Stimulated activated CD8-positive, alpha-beta memory T cell treated with anti-CD3 and anti-CD28 coated beads, Interleukin-15, amount 100 ng/mL, for 24 hours (primary cell): ENCODE data around the gene MCM10.
A peak's percentile ranks its signal among the peaks of the same experiment; 100 is the strongest.
"Not testable (repeated sequence)": the region's sequence is repeated elsewhere in the genome, so short reads cannot be mapped to it uniquely, and the experiment has no call there.

Source experiments
- DNase-seq: peaks from one replicate; pipeline ENCODE4 v3.0.0-alpha.2; 2020; ENCODE audit warnings: low read depth

MCM10 gene

DNA sequence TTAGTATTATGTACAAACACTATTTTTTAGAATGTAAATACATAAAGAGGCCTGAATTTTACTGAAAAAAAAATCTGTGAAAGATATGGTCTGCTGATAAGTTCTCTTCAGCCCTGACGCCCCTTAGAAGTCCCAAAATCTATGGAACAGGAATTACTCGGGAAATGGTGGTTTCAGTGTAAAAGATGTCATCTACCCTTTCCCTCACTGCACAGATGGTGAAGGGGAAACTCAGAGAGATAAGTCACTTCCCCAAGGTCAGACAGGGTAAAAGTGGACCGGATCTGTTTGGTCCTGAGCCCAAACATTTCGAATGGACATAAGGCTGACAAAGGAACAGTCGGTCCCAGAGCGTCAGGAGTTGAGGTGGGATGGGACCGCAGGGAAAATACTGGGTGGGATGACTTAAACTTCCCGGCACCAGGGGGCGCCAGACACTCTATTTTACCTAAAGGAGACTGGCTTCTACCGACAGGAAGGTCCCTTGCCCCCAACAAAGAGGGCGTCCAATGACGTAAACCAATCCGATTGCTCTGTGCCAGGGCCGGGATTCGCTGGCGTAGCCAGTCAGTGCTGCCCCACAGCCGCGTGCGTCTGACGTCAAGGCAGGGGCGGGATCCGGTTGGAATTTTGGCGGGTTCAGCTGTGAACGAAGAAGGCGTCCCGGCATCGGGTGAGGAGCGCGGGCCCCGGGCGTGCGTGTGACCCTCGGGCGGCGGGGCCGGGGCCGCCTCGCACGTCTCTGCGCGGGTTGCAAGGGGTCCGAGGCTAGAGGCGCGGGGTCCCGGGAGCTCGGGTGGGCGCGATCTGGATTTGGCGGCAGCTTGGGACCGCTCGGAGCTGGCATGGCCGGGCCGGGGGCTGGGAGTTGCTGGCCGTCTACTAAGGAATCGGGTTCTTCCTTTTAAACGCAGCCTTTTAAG is at the start of gene MCM10:
Gene MCM10, plus strand, starts transcription at position 625 of the 923 bp plus-strand sequence. CDS start 2,645 bp downstream, outside the sequence.
- DNase-seq, result peak; percentile 91

GRCh38 chr10:13113544-13113943 is 47.8 kb upstream of the MCM10 start:
- no peak for DNase-seq

DNA sequence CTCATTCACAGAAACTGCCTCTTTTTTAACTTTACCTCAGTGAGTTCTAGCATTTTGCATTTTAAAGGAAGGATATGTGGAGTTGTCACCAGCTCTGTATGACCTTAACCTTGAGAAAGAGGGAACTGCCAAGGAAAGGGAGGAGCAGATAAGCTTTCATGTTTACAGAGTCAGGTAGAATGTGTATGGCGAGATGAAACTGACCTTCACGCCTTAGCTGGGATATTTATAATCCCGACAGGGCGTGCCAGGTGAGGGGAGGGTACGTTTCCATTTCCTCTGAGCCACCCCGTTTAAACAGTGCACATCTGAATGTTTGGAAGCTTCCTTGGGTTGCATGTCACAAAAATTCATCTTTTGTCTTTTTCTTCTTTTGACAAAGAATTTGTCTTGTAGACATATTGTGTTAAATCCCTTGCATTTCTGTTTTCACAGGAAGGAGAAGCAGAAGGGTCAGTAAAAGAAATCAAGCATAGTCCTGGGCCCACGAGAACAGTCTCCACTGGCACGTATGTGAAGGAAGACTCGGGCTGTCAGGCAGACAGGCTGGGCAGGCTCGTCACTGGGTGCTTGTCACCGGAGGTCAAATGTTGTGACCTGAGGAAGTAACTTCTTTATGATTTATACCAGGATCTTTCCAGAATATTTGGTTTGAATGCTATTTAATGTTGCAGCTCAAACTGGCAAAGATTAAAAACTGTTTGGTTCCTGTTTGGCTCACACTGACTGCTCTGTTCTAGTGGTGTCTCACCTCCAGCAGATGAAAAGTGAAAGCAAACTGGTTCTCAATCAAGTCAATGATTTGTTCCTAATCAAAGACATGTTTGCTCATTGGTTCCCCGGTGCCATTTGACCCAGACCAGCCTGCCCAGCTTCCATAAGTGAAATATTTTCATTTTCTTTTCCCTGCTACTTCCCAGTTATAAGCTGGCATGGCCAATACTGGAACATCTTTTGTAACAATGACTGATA is 45.2 kb upstream of the MCM10 start:
- DNase-seq, result no peak

GRCh38 chr10:13117841-13118783 is 43.2 kb upstream of the MCM10 start:
- no peak for DNase-seq

DNA sequence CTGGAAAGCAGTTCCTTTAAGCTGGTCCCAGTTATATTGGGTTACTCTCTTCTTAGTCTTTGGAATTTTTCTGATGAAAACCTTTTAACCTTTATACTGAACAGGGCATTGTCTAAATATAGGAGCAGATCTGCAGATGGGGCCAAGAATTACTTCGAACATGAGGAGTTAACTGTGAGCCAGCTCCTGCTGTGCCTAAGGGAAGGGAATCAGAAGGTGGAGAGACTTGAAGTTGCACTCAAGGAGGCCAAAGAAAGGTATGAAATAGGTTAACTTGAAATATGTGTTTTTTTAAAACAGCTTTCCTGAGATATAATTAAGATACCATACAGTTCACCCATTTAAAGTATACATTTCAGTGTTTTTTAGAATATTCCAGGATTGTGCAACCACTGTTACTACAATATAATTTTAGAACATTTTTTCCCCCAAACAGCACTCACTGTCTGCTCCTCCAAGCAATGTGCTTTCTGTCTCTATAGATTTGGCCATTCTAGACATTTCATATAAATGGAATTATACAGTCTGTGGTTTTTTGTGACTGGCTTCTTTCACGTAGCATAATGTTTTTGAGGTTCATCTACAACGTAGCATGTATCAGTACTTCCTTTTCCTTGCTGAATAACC is 42.5 kb upstream of the MCM10 start:
- no peak for DNase-seq

DNA sequence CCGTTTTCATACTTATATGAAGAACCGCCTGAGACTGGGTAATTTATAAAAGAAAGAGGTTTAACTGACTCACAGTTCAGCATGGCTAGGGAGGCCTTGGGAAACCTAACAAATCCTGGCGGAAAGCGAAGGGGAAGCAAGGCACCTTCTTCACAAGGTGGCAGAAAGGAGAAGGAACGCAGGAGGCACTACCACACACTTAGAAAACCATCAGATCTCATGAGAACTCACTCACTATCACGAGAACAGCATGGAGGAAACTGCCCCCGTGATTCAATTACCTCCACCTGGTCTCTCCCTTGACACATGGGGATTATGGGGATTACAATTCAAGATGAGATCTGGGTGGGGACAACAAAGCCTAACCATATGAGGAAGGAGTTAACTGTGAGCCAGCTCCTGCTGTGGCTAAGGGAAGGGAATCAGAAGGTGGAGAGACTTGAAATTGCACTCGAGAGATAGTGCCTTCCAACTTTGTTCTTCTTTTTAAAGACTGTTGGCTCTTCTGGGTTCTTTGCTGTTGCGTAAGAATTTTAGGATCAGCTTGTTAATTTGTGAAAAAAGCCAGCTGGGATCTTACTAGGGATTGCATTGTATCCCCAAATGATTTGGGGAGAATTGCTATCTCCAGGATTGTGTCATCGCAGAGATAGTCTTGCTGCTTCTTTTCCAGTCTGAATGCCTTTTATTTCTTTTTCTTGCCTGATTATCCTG is 40.4 kb upstream of the MCM10 start:
- no peak for DNase-seq

DNA sequence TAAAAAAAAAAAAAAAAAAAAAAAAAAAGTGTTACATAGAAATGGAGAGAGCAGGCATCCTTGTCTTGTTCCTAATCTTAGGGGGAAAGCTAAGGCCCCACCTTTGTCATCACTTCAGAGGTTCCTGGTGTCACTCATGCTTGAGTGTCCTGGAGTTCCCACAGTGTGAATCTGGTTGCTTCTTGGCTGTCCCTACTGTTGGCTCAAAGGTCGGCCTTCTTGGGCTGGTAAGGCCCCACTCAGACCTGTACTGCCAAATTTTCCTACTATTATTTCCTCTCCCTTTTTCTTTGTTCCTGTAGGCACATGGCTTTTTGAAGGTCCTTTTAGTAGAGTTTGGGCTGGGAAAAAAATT is 39.9 kb upstream of the MCM10 start:
- no peak for DNase-seq

- no peak for DNase-seq
Observed at GRCh38 chr10:13136651-13137050, 24.7 kb upstream of the MCM10 start.

- no peak for DNase-seq
Observed at GRCh38 chr10:13139150-13139549, 22.2 kb upstream of the MCM10 start.

DNA sequence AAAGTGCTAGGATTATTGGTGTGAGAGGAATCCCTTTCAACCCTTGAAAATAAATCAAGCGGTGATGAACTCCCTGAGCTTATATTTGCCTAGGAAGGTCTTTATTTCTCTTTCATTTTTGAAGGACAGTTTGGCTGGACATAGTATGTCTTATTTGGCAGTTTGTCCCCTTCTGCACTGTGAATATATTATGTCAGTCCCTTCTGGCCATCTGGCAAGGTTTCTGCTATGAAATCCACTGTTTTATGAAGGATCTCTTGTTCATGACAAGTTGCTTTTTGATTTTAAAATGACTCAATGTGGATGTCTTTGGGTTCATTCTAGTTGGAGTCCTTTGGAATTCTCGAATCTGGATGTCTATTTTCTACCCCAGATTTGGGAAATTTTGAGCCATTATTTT is 21.7 kb upstream of the MCM10 start:
- DNase-seq, result no peak

DNA sequence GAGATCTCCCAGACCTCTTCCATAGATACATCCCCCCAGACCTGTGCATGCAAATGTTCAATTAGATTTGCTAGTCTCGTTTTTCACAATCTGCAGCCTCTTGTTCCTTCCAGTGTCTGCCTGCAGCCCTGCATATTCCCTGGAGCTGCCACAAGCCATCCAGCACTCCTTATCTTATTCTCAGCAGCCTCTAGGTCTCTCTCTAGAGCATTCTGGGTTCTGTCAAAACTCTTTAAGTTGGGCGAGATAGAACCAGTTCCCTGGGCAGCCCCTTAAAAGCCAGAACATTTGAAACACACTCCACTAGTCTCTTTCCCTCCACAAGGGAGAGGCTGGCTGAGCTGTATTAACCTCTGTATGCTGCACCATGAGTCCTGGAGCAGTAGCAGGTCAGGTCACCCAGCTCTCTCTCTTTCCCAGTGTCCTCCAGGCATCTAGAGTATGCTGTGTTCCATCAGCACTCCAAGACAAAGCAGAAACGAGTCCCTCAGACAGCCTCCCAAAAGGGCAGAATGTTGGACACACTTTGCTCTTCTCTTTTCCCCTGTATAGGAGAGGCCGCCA is 20.6 kb upstream of the MCM10 start:
- no peak for DNase-seq

DNA sequence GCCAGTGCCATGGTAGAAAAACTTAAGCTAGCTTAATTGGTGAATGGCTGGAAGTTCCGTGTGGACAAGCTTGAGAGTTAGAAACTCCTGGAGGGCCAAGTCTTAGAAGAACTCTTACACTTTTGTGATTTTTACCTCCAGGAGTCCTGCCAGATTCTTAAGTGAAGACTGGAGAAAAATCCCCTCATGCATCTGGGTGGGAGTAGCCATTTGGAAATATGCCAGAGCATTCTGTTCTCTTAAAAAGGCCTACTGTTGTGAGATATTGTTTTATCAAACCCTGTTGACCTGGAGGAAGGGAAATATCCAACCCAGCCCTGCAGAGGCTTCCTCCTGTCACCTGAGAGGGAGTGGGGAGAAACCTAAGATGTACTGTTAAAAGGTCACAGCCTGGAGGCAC is 17.6 kb upstream of the MCM10 start:
- DNase-seq, result no peak

GRCh38 chr10:13144814-13145213 is 16.5 kb upstream of the MCM10 start:
- DNase-seq, result no peak

GRCh38 chr10:13146379-13146778 is 15.0 kb upstream of the MCM10 start:
- DNase-seq, result no peak

DNA sequence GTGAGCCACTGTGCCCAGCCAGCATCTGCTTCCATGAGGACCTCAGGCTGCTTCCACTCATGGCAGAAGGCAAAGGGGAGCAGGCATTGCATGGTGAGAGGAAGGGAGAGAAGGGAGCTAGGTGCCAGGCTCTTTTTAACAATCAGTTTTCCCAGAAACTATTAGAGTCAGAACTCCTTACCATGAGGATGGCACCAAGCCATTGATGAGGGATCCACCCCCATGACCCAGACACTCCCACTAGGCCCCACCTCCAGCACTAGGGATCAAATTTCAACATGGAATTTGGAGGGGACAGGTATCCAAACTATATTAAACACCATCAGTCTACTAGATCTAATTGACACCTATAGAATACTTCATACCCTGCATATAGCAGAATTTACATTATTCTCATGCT is 14.2 kb upstream of the MCM10 start:
- DNase-seq, result no peak

GRCh38 chr10:13152296-13152695 is 9.1 kb upstream of the MCM10 start:
- DNase-seq, result no peak

GRCh38 chr10:13155860-13156259 is 5.5 kb upstream of the MCM10 start:
- not testable (repeated sequence) for DNase-seq

GRCh38 chr10:13158401-13158800 is 3.0 kb upstream of the MCM10 start:
- no peak for DNase-seq

DNA sequence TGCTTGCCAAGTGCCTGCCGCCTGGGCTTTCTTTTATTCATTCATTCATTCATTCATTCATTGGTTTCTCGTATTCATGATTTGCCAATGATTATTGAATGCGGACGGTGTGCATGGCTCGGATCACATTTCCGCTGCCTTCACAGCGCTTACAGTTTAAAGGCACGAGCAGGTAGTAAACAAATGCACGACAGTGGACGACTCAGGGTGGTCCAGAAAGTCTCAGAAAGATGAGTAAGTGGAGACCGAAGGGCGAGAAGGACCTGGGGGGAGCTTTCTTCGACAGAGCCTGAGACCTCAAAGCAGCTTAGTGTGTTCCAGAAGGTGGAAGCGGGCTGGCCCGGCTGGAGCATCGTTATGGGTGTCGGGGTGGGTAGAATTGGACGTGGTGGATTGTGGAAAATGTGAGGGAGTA is 506 bp downstream of the MCM10 start:
- no peak for DNase-seq

DNA sequence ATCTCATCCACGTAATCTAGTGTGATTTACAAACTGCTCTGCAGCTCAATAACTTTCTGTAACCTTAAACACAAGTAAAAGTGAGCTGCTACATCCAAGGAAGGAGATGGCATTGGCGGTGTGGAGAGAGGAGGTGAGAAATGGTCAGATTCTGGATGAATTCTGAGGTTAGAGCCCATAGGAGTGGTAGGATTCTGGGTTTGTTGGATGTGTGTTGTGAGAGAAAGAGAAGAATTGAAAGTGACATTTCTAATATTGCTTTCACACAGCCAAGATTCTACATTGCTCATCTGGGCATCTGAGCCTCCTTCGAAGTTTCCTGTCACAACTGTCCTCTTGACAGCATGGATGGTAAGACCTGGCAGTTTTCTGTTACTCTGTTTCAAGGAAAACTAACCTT is 2.5 kb downstream of the MCM10 start:
- no peak for DNase-seq
